ENCODE measurements around the gene C3orf18. TPM values are rescaled to one million over a fixed set of nuclear protein-coding genes. Genes with fewer than 3 reads are reported as not detected.
A peak's percentile ranks its signal among the peaks of the same experiment; 100 is the strongest.

C3orf18 gene
- total RNA-seq, 2 experiments from 2014 or later: 3.9 to 5.2 TPM

DNA sequence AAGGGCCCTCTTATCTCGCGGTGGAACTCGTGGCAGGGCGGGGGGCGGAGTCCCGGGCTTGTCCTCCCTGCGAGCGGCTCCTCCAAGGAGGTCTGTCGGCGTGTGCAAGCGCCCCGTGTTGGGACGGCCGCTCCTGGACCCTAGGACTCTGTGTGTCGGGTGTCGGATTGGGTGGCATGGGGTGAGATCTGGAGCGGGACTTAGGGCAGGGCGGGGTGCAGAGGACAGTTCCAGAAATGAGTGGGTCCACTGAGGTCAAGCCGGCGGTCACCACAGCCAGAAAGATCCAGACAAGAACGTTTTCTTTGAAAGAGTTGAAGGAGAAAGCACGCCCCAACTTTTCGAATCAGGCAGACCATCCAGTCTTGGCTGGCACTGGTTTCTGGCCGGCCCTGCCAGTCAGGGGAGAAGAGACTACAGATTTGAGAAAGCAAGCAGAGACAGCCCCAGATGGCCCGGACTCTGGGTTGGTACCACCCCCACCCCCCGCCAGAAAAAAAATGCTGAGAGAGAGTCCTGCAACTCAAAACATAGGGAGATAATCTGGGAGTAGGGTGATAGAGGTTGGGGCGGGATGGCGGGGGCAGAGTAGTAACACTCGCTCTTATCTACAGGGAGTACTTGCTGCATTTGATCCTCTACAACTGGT, 44.8 kb upstream of the C3orf18 start:
- Histone ChIP-seq H3K4me1 (ENCODE audit: insufficient read depth, low read length) (peaks cover 83% of the 10 kb centered on the region), H3K36me3 (ENCODE audit: insufficient read depth, low read length) (peaks cover 36% of the 10 kb centered on the region), H3K27me3 (ENCODE audit: control insufficient read depth in 1 of 2, insufficient read depth in 2 of 2, low read length in 2 of 2) (no peaks in the 10 kb centered on the region), H3K27ac (ENCODE audit: low read depth in 1 of 2, low read length in 2 of 2) (peak overlapping the region; percentile 79 to 89), H3K4me3 (ENCODE audit: low read length) (peak overlapping the region; percentile 87), H3K9me3 (ENCODE audit: control insufficient read depth in 1 of 2, insufficient read depth in 1 of 2, low read length in 2 of 2) (no peaks in the 10 kb centered on the region)
- H3K9me3 Mint-ChIP-seq: no peaks in the 10 kb centered on the region
- peak overlapping the region; percentile 93 for H3K27ac Mint-ChIP-seq
- ChIA-PET POLR2A (interaction anchor here (0.6 to 20.8 kb wide), 12 partner anchors 7 to 888 kb away, joined by 3 to 446 read pairs (median 5); partner anchors contain the start of genes C3orf18, DCAF1, HEMK1 and MANF), CTCF (interaction anchor here (0.9 to 9.7 kb wide), 10 partner anchors 10 to 70 kb away, joined by 3 to 234 read pairs (median 4); partner anchors contain the start of genes C3orf18 and HEMK1)
- peaks cover 40% of the 10 kb centered on the region for H3K36me3 Mint-ChIP-seq (ENCODE audit: low read depth)
- H3K4me3 Mint-ChIP-seq: peak overlapping the region; percentile 96
- H3K4me1 Mint-ChIP-seq (ENCODE audit: low read depth): peaks cover 72% of the 10 kb centered on the region
- DNase-seq (peak in 1 of 14 experiments; percentile 55), ATAC-seq (ENCODE audit: poor library complexity) (no peak)
- intact Hi-C loops (cut with DNase I, micrococcal nuclease): loop anchor here (1.0 to 10.0 kb wide), 6 partner anchors 21 to 412 kb away; partner anchors contain the start of gene ZMYND10 (in 2 of the 2)
- TF ChIP-seq, protein P1, sequence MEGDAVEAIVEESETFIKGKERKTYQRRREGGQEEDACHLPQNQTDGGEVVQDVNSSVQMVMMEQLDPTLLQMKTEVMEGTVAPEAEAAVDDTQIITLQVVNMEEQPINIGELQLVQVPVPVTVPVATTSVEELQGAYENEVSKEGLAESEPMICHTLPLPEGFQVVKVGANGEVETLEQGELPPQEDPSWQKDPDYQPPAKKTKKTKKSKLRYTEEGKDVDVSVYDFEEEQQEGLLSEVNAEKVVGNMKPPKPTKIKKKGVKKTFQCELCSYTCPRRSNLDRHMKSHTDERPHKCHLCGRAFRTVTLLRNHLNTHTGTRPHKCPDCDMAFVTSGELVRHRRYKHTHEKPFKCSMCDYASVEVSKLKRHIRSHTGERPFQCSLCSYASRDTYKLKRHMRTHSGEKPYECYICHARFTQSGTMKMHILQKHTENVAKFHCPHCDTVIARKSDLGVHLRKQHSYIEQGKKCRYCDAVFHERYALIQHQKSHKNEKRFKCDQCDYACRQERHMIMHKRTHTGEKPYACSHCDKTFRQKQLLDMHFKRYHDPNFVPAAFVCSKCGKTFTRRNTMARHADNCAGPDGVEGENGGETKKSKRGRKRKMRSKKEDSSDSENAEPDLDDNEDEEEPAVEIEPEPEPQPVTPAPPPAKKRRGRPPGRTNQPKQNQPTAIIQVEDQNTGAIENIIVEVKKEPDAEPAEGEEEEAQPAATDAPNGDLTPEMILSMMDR (IDR thresholded peaks at IDR 0.05): no peak
- H3K27me3 Mint-ChIP-seq: no peaks in the 10 kb centered on the region

DNA sequence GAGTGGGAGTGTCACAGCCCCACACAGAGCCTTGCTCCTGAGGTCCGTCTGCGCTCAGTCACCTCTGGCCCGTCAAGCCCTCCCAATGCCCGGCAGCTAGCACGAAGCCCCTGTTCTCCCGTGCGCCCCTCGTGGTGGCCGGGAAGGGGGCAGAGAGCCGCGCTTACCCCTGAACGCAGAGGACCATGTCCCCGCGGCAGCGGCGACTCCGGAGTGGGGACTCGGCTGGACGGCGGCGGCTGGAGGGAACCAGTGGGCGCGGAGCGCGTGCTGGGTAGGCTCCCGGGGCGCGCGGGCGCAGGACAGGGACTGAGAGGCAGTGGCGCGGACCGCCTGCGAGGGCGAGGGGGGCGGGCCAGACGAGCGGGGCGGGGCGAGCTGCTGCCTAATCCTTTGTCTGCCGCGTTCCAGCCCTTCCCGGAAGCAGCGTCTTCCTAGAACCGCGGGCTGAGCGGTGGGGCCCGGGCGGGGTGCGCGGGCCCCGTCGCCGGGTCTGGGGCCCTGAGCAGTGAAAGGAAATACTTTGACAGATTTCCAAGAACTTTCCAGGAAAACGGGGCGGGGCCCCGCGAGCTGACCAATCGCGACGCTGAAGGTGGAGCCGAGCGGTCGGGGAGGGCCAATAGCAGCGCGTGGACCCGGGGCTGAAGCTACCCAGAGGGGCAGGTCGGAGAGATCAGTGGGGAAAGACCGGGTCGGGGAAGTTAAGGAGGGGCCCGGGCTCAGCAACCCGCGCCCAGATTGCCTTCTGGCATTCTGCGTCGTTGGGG, 44.1 kb upstream of the C3orf18 start, which contains the start of gene CISH:
Gene CISH (minus strand): TSS at position 311 of the 770 bp plus-strand sequence. CDS start 124 bp downstream, at position 187.
- Mint-ChIP-seq H3K9me3 (no peaks in the 10 kb centered on the region), H3K27ac (peak within 1 kb of the TSS; percentile 93), H3K36me3 (ENCODE audit: low read depth) (peaks cover 47% of the 10 kb centered on the region), H3K27me3 (no peaks in the 10 kb centered on the region), H3K4me1 (ENCODE audit: low read depth) (peaks cover 77% of the 10 kb centered on the region), H3K4me3 (peak within 1 kb of the TSS; percentile 96)
- ChIA-PET POLR2A (interaction anchor here (0.6 to 20.8 kb wide), 11 partner anchors 8 to 889 kb away, joined by 3 to 446 read pairs (median 4); partner anchors contain the start of genes C3orf18, DCAF1, HEMK1 and MANF), CTCF (interaction anchor here (0.9 to 9.7 kb wide), 8 partner anchors 9 to 41 kb away, joined by 3 to 234 read pairs (median 4); partner anchors contain the start of genes C3orf18 and HEMK1)
- ATAC-seq (ENCODE audit: poor library complexity) (peak; percentile 68), DNase-seq (peak; percentile 83 to 97 (median 90))
- H3K9me3 ChIP-seq (ENCODE audit: control insufficient read depth in 1 of 2, insufficient read depth in 1 of 2, low read length in 2 of 2): no peaks in the 10 kb centered on the region
- H3K27me3 ChIP-seq (ENCODE audit: control insufficient read depth in 1 of 2, insufficient read depth in 2 of 2, low read length in 2 of 2): no peaks in the 10 kb centered on the region
- peak within 1 kb of the TSS; percentile 79 to 89 for H3K27ac ChIP-seq (ENCODE audit: low read depth in 1 of 2, low read length in 2 of 2)
- TF ChIP-seq, protein P1 (IDR thresholded peaks at IDR 0.05): peak; percentile 34
- peak within 1 kb of the TSS; percentile 87 for H3K4me3 ChIP-seq (ENCODE audit: low read length)
- intact Hi-C loops (cut with DNase I, micrococcal nuclease): loop anchor here (1.0 to 10.0 kb wide), 7 partner anchors 19 to 413 kb away; partner anchors contain the start of gene ZMYND10 (in 2 of the 2)
- peaks cover 88% of the 10 kb centered on the region for H3K4me1 ChIP-seq (ENCODE audit: insufficient read depth, low read length)
- H3K36me3 ChIP-seq (ENCODE audit: insufficient read depth, low read length): peaks cover 43% of the 10 kb centered on the region

- intact Hi-C loops (cut with DNase I, micrococcal nuclease): loop anchor here (2.0 to 10.0 kb wide), 4 partner anchors 18 to 414 kb away; partner anchors contain the start of gene ZMYND10 (in 2 of the 2)
- Mint-ChIP-seq H3K9me3 (no peaks in the 10 kb centered on the region), H3K36me3 (ENCODE audit: low read depth) (peaks cover 51% of the 10 kb centered on the region), H3K4me3 (peak overlapping the region; percentile 96), H3K4me1 (ENCODE audit: low read depth) (peaks cover 77% of the 10 kb centered on the region), H3K27ac (peak overlapping the region; percentile 93), H3K27me3 (no peaks in the 10 kb centered on the region)
- POLR2A ChIA-PET: interaction anchor here (0.7 to 20.8 kb wide), 8 partner anchors 9 to 889 kb away, joined by 3 to 446 read pairs (median 4); partner anchors contain the start of genes C3orf18, DCAF1 and HEMK1
- CTCF ChIA-PET: interaction anchor here (0.9 to 9.7 kb wide), 10 partner anchors 9 to 41 kb away, joined by 3 to 234 read pairs (median 5); partner anchors contain the start of genes C3orf18 and HEMK1
- no peak for DNase-seq
- TF ChIP-seq, protein P1 (IDR thresholded peaks at IDR 0.05): no peak
- Histone ChIP-seq H3K27ac (ENCODE audit: low read depth in 1 of 2, low read length in 2 of 2) (peak overlapping the region; percentile 48 to 89), H3K27me3 (ENCODE audit: control insufficient read depth in 1 of 2, insufficient read depth in 2 of 2, low read length in 2 of 2) (no peaks in the 10 kb centered on the region), H3K4me1 (ENCODE audit: insufficient read depth, low read length) (peaks cover 88% of the 10 kb centered on the region), H3K9me3 (ENCODE audit: control insufficient read depth in 1 of 2, insufficient read depth in 1 of 2, low read length in 2 of 2) (no peaks in the 10 kb centered on the region), H3K36me3 (ENCODE audit: insufficient read depth, low read length) (peaks cover 49% of the 10 kb centered on the region), H3K4me3 (ENCODE audit: low read length) (peak overlapping the region; percentile 87)
- no peak for ATAC-seq (ENCODE audit: poor library complexity)
Observed at GRCh38 chr3:50610992-50611463, 43.5 kb upstream of the C3orf18 start.

Data from CD4-positive, alpha-beta T cell (primary cell).